ENCODE data around the gene GRP.

DNA sequence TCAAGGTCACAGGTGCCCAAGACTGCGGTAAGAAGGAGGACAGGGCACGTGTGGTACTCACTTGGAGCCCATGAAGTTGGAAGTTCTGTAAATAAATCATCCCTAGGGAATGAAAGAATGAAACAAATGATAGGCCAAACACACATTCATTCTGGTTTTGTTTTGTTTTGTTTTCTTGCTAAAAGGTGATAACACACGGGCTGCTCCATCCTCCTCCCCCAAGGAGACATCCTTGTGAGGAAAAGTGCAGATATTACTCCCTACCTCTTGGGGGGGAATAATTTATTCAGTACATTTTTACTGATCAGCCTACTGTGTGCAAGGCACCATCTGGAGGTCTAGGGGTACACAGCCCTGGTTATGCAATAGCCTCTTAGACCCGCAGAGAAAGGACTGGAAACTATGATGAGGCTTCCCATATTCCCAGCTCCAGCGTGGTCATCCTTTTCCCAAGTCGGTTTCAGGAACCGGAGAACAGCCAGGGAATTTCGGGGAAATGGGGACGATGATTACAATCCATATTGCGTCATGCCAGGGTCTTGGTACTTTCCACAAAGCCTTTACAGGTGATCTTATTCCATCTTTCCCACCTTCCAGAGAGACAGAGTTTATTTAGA lies 47.0 kb downstream of the GRP start:
- TF ChIP-seq, protein P1, sequence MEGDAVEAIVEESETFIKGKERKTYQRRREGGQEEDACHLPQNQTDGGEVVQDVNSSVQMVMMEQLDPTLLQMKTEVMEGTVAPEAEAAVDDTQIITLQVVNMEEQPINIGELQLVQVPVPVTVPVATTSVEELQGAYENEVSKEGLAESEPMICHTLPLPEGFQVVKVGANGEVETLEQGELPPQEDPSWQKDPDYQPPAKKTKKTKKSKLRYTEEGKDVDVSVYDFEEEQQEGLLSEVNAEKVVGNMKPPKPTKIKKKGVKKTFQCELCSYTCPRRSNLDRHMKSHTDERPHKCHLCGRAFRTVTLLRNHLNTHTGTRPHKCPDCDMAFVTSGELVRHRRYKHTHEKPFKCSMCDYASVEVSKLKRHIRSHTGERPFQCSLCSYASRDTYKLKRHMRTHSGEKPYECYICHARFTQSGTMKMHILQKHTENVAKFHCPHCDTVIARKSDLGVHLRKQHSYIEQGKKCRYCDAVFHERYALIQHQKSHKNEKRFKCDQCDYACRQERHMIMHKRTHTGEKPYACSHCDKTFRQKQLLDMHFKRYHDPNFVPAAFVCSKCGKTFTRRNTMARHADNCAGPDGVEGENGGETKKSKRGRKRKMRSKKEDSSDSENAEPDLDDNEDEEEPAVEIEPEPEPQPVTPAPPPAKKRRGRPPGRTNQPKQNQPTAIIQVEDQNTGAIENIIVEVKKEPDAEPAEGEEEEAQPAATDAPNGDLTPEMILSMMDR (IDR thresholded peaks at IDR 0.05; ENCODE audit: insufficient read depth, low read depth, low read length), result no peak
- no peak for TF ChIP-seq EZH2 (IDR thresholded peaks at IDR 0.05; ENCODE audit: insufficient read depth, low read length)

Data from astrocyte (in vitro differentiated cells and primary cell).